NCI-H2196 (cell line): ENCODE data around the gene POC1A.
"Not testable (repeated sequence)": the region's sequence is repeated elsewhere in the genome, so short reads cannot be mapped to it uniquely, and the experiment has no call there.

Experiments
- DNase-seq: peaks from one replicate; lab custom pipeline; 2025; ENCODE audit not compliant: unreplicated experiment; lab: John Stamatoyannopoulos, UW

Gene POC1A

GRCh38 chr3:52053307-52054304, 100.6 kb downstream of the POC1A start:
- no peak for DNase-seq

GRCh38 chr3:52052831-52053306, 101.4 kb downstream of the POC1A start:
- no peak for DNase-seq

- no peak for DNase-seq
Measured at GRCh38 chr3:52051444-52051843, 102.8 kb downstream of the POC1A start.

- DNase-seq, result no peak
Measured at GRCh38 chr3:52050571-52050970, 103.7 kb downstream of the POC1A start.

- DNase-seq, result no peak
Measured at GRCh38 chr3:52049503-52049902, 104.7 kb downstream of the POC1A start.

GRCh38 chr3:52047295-52047960, 106.8 kb downstream of the POC1A start:
- no peak for DNase-seq

GRCh38 chr3:52046902-52047239, 107.4 kb downstream of the POC1A start:
- no peak for DNase-seq

GRCh38 chr3:52046186-52046901, 107.9 kb downstream of the POC1A start:
- DNase-seq, result no peak

GRCh38 chr3:52044869-52045619, 109.2 kb downstream of the POC1A start:
- no peak for DNase-seq

GRCh38 chr3:52043750-52044149, 110.5 kb downstream of the POC1A start:
- DNase-seq, result no peak

- not testable (repeated sequence) for DNase-seq
Measured at GRCh38 chr3:52043039-52043438, 111.2 kb downstream of the POC1A start.

GRCh38 chr3:52041118-52041731, 113.0 kb downstream of the POC1A start:
- DNase-seq, result no peak

GRCh38 chr3:52040600-52040999, 113.6 kb downstream of the POC1A start:
- no peak for DNase-seq

GRCh38 chr3:52039846-52040245, 114.4 kb downstream of the POC1A start:
- DNase-seq, result no peak

GRCh38 chr3:52039426-52039825, 114.8 kb downstream of the POC1A start:
- DNase-seq, result no peak

GRCh38 chr3:52038227-52038626, 116.0 kb downstream of the POC1A start:
- DNase-seq, result no peak

GRCh38 chr3:52037291-52037690, 116.9 kb downstream of the POC1A start:
- DNase-seq, result no peak

GRCh38 chr3:52036829-52037228, 117.4 kb downstream of the POC1A start:
- DNase-seq, result no peak

GRCh38 chr3:52036222-52036694, 118.0 kb downstream of the POC1A start:
- no peak for DNase-seq

- DNase-seq, result no peak
Measured at GRCh38 chr3:52034651-52035050, 119.6 kb downstream of the POC1A start.
